AG04449 (cell line): Measurements from ENCODE around the gene CHPF.
A peak's percentile ranks its signal among the peaks of the same experiment; 100 is the strongest.

Experiments
- CTCF ChIA-PET: fragments of 350-600 bp; formaldehyde crosslinking; extraction: SDS; loops from one replicate; lab custom pipeline; 2021; ENCODE audit warnings: antibody characterized with exemption; lab: Yijun Ruan, JAX
- POLR2A ChIA-PET: fragments of 400-600, 350-600 bp; formaldehyde crosslinking; extraction: SDS; loops from one replicate; lab custom pipeline; 2020; ENCODE audit warnings: antibody characterized with exemption, inconsistent platforms; lab: Yijun Ruan, JAX
- DNase-seq: peaks from one replicate; pipeline ENCODE4 v3.0.0-alpha.2; 2010; ENCODE audit warnings: low read depth, low spot score
- H3K4me3 ChIP-seq: 2 replicates; pipeline ENCODE4 v1.5.1; 2011; ENCODE audit warnings: low read depth, mild to moderate bottlenecking, control low read depth, low read length
- TF ChIP-seq, protein P1 (sequence below): IDR thresholded peaks from one replicate; pipeline ENCODE4 v1.5.1; 2011; ENCODE audit warnings: mild to moderate bottlenecking, moderate library complexity, low read length, control low read depth, inconsistent platforms; ENCODE audit not compliant: insufficient read depth; ENCODE audit errors: missing control alignments

Gene CHPF

DNA sequence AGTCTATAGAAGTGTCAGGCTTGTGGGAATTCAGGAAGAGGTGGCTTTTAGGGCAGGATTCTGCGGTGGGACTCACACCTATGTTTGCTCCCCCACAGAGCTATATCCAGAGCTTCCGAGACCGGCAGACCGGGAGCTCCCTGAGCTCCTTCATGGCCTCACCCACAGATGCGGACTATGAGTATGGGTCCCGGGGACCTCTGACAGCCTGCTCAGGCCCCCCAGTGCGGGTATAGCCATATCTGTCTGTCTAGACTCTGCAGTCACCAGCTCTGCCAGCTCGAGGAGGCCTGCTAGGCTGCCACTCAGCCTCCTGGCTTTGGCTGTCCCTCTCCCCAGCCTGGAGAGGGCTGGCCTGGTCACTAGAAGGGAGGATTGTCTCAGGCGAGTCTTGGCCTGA is 6.0 kb upstream of the CHPF start:
- CTCF ChIA-PET, result interaction anchor here (2.1 to 7.0 kb wide), 2 partner anchors 12 to 140 kb away, joined by 9 to 72 read pairs; no protein-coding TSS in a partner anchor
- TF ChIP-seq, protein P1, sequence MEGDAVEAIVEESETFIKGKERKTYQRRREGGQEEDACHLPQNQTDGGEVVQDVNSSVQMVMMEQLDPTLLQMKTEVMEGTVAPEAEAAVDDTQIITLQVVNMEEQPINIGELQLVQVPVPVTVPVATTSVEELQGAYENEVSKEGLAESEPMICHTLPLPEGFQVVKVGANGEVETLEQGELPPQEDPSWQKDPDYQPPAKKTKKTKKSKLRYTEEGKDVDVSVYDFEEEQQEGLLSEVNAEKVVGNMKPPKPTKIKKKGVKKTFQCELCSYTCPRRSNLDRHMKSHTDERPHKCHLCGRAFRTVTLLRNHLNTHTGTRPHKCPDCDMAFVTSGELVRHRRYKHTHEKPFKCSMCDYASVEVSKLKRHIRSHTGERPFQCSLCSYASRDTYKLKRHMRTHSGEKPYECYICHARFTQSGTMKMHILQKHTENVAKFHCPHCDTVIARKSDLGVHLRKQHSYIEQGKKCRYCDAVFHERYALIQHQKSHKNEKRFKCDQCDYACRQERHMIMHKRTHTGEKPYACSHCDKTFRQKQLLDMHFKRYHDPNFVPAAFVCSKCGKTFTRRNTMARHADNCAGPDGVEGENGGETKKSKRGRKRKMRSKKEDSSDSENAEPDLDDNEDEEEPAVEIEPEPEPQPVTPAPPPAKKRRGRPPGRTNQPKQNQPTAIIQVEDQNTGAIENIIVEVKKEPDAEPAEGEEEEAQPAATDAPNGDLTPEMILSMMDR, result no peak
- H3K4me3 ChIP-seq, result no peak overlapping the region
- no peak for DNase-seq
- POLR2A ChIA-PET, result interaction anchor here (0.6 kb wide), 1 partner anchor 88 kb away, joined by 3 read pairs; no protein-coding TSS in a partner anchor

DNA sequence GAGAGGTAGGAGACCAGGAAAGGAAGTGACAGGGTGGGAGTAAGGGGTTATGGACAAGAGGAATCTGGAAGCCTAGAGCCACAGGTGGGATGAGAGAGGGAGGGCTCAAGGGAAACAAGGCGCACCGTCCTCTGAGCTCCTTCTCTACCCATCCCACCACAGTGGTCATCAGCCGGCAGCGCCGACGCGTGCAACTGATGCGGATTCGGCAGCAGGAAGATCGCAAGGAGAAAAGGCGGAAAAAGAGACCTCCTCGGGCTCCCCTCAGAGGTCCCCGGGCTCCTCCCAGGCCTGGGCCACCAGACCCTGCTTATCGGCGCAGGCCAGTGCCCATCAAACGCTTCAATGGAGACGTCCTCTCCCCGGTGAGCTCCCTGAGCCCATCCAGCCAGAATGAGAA is 5.4 kb upstream of the CHPF start:
- no peak overlapping the region for H3K4me3 ChIP-seq
- TF ChIP-seq, protein P1, result no peak
- DNase-seq, result no peak
- ChIA-PET CTCF (interaction anchor here (2.1 to 7.0 kb wide), 2 partner anchors 13 to 140 kb away, joined by 9 to 72 read pairs; no protein-coding TSS in a partner anchor), POLR2A (no interaction called here)

DNA sequence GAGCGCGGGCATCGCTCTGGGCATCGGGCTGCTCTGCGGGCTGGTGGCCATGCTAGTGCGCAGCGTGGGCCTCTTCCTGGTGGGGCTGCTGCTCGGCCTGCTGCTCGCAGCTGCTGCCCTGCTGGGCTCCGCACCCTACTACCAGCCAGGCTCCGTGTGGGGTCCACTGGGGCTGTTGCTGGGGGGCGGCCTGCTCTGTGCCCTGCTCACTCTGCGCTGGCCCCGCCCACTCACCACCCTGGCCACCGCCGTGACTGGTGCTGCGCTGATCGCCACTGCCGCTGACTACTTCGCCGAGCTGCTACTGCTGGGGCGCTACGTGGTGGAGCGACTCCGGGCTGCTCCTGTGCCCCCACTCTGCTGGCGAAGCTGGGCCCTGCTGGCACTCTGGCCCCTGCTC is 4.0 kb upstream of the CHPF start:
- TF ChIP-seq, protein P1, result no peak
- no peak for DNase-seq
- POLR2A ChIA-PET, result no interaction called here
- H3K4me3 ChIP-seq, result no peak overlapping the region
- CTCF ChIA-PET, result interaction anchor here (2.1 to 7.0 kb wide), 2 partner anchors 14 to 142 kb away, joined by 9 to 72 read pairs; no protein-coding TSS in a partner anchor

DNA sequence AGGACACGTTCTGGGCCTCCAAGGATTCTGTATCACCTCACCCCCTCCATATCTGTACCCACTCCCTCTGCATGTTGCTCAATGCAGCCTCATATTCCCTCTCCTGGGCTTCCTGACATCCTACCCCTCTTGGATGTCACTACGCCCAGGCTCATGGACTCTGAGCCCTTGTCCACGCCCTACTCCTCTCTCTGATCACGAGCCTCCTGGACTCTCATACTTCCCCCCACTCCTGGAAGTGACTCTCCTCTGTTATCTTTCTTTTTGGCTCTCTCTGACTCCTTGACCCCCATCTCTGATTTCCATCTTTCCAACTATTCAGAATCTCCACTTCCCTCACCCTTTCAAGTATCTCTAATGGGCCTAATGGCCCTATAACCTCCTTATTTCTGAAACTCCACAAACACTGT is 2.3 kb upstream of the CHPF start:
- no peak for DNase-seq
- TF ChIP-seq, protein P1, result no peak
- ChIA-PET POLR2A (interaction anchor here (0.7 kb wide), 1 partner anchor 11 kb away, joined by 3 read pairs; no protein-coding TSS in a partner anchor), CTCF (interaction anchor here (1.6 to 10.5 kb wide), 3 partner anchors 15 to 98 kb away, joined by 19 to 206 read pairs (median 147); no protein-coding TSS in a partner anchor)
- no peak overlapping the region for H3K4me3 ChIP-seq

DNA sequence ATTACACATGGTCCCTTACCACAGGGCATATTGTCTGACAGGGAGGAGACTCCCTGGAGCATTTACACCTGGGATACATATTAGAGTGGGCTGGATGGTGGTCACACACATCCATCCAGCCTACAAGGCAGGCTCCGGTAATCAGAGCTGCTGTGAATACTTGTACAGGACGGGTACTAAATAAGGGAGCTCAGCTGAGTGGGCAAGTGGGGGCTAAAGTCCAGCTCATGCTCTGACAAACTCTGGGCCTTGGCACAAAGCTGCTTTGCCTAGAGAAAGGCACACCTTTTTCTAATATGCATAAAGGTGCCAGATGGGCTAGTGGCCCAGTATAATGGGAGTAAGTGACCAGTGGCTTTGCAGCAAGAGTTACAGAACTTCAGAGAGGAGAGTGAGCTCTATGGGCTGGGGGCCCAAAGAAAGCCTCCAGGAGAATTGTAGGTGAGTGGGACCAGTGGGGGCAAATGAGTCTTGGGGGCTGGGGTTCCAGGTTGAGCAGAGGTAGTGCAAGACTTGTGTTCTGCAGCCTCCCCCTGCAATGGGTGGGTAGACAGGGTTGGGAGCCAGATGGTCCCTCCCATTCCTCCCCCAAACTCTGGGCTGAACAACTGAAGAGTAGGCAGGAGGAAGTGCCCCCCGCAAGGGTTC is 1.8 kb upstream of the CHPF start:
- POLR2A ChIA-PET, result interaction anchor here (0.7 kb wide), 1 partner anchor 12 kb away, joined by 3 read pairs; no protein-coding TSS in a partner anchor
- no peak for DNase-seq
- no peak overlapping the region for H3K4me3 ChIP-seq
- CTCF ChIA-PET, result interaction anchor here (1.6 to 10.5 kb wide), 4 partner anchors 15 to 142 kb away, joined by 12 to 206 read pairs (median 83); no protein-coding TSS in a partner anchor
- TF ChIP-seq, protein P1, result no peak

DNA sequence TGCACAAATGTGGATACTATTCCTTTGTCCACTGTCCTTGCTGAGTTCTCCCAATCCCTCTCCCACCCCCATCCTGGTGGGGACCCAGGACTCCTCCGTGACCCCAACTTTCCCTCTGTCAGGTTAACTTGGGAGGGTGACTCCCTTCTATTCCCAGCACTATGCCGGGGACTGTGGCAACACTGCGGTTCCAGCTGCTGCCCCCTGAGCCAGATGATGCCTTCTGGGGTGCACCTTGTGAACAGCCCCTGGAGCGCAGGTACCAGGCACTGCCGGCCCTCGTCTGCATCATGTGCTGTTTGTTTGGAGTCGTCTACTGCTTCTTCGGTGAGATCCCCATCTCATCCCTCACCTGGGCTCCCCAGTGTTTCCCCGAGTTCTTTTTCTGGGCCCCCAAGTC is 958 bp upstream of the CHPF start:
- DNase-seq, result no peak
- POLR2A ChIA-PET, result interaction anchor here (1.8 kb wide), 1 partner anchor 46 kb away, joined by 7 read pairs; the partner anchor contains the start of gene GMPPA
- H3K4me3 ChIP-seq, result peak overlapping the region; percentile 80; the same call in 1 of the 2 replicates
- TF ChIP-seq, protein P1, result no peak
- CTCF ChIA-PET, result interaction anchor here (1.4 to 10.5 kb wide), 8 partner anchors 16 to 249 kb away, joined by 3 to 206 read pairs (median 16); no protein-coding TSS in a partner anchor
